22Rv1 (cell line): Measurements from ENCODE around the gene RASA3.

Experiments
- ZFX ChIP-seq: fragments of 450-650 bp; IDR thresholded peaks from 2 replicates; pipeline ENCODE4 v1.6.1; 2017; ENCODE audit warnings: antibody characterized with exemption, borderline replicate concordance
- TF ChIP-seq, protein P1 (sequence below): fragments of 450-650 bp; IDR thresholded peaks from 2 replicates; pipeline ENCODE4 v1.5.1; 2017; ENCODE audit warnings: mild to moderate bottlenecking

DNA sequence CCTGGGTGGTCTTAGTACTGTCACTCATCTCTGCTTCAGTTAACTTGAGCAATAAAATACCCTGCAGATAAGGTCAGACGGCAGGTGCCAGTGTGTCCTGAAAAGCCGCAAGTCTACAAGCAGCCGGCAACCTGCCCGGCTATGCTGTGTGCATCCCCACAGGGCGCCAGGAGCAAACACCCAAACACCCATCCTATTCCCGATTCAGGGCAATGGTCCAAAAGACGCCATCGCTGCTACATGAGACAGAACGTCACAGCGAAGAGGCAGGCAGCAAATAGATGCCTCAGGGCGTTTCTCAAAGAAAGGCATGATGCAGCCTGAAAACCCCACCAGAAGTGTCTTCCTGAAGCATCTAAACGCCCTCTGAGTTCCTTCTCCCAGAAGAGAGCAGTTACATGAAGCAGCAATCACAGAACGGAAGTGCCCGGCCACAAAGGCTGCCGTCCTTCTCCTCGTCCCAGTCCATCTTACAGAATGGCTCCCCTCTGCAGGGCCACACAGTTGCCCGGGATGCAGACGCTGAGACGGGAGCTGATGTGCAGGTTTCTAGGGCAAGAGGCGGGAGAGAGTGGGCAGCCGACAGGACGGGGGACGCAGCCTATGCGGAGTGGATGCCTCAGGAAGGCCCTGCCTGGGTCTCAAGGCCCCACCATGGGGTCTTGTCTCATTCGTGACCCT lies 35.1 kb downstream of the RASA3 start:
- TF ChIP-seq, protein P1, sequence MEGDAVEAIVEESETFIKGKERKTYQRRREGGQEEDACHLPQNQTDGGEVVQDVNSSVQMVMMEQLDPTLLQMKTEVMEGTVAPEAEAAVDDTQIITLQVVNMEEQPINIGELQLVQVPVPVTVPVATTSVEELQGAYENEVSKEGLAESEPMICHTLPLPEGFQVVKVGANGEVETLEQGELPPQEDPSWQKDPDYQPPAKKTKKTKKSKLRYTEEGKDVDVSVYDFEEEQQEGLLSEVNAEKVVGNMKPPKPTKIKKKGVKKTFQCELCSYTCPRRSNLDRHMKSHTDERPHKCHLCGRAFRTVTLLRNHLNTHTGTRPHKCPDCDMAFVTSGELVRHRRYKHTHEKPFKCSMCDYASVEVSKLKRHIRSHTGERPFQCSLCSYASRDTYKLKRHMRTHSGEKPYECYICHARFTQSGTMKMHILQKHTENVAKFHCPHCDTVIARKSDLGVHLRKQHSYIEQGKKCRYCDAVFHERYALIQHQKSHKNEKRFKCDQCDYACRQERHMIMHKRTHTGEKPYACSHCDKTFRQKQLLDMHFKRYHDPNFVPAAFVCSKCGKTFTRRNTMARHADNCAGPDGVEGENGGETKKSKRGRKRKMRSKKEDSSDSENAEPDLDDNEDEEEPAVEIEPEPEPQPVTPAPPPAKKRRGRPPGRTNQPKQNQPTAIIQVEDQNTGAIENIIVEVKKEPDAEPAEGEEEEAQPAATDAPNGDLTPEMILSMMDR = no peak
- TF ChIP-seq ZFX = no peak
